Sigmoid colon (tissue), 7 donors: Measurements from ENCODE around the gene CTNNAL1. TPM values are rescaled to one million over a fixed set of nuclear protein-coding genes. Genes with fewer than 3 reads are reported as not detected.
A peak's percentile ranks its signal among the peaks of the same experiment; 100 is the strongest.

Source experiments
- DNase-seq: peaks from one replicate; pipeline ENCODE4 v3.0.0-alpha.2; 2019
- H3K27ac ChIP-seq, 4 donors: fragments of 200-600 bp; sonication (generic); one replicate each; pipeline ENCODE4 v1.5.1; 2016 to 2019; ENCODE audit warnings: mild to moderate bottlenecking in 1 of 4
- H3K27me3 ChIP-seq, 3 donors: fragments of 200-600 bp; sonication (generic); one replicate each; pipeline ENCODE4 v1.5.1; 2019; ENCODE audit warnings: mild to moderate bottlenecking in 1 of 3
- H3K36me3 ChIP-seq, 4 donors: fragments of 200-600 bp; sonication (generic); one replicate each; pipeline ENCODE4 v1.5.1; 2016 to 2019
- H3K4me1 ChIP-seq, 4 donors: fragments of 200-600 bp; sonication (generic); one replicate each; pipeline ENCODE4 v1.5.1; 2017 to 2019
- H3K4me3 ChIP-seq, 4 donors: fragments of 200-600 bp; sonication (generic); one replicate each; pipeline ENCODE4 v1.5.1; 2017 to 2019; ENCODE audit warnings: mild to moderate bottlenecking in 2 of 4, moderate library complexity in 1 of 4
- H3K9me3 ChIP-seq, 4 donors: fragments of 200-600 bp in 3 of 4; sonication (generic) in 3 of 4; one replicate each; pipeline versions ENCODE4 v1.5.1 to v1.6.1; 2013 to 2019
- EP300 ChIP-seq, 4 donors: sonication (generic); formaldehyde crosslinking; IDR thresholded peaks; one replicate each; pipeline ENCODE4 v1.6.1; 2017; ENCODE audit warnings: antibody characterized with exemption in 4 of 4
- POLR2A ChIP-seq, 2 donors: fragments of 450-650 bp; IDR thresholded peaks; one replicate each; pipeline ENCODE4 v1.6.1; 2016; ENCODE audit warnings: antibody characterized with exemption in 2 of 2, mild to moderate bottlenecking in 2 of 2, moderate library complexity in 2 of 2
- POLR2AphosphoS5 ChIP-seq, 4 donors: sonication (generic); formaldehyde crosslinking; IDR thresholded peaks; one replicate each; pipeline ENCODE4 v1.6.1; 2017; ENCODE audit warnings: antibody characterized with exemption in 4 of 4
- WGBS, 2 donors: extraction: QIAGEN DNeasy Blood & Tissue Kit; methylation state at CpG; one replicate each; pipeline ENCODE4 v1.1.7; 2013; 5-methylcytosine and 5-hydroxymethylcytosine counted together
- intact Hi-C: fragments of 100-400 bp; cut with DNase I; formaldehyde crosslinking; loops from one replicate; pipeline ENCODE4 v1.15.1; 2023
- polyA plus RNA-seq, 3 donors: library from polyadenylated mRNA; stranded (reverse); fragments of 200-250 nt; gene quantifications; one replicate each; pipeline ENCODE4 v1.2.3, GENCODE V29; 2013
- total RNA-seq, 4 donors: library from RNA; depleted of rRNA; stranded (reverse); fragments of >200 nt; gene quantifications; one replicate each; pipeline ENCODE4 v1.1.0, GENCODE V29; 2016
- TF ChIP-seq, protein P1 (sequence below), 4 experiments: fragments of 450-650 bp in 3 of 4; fragments of 200-600 bp in 1 of 4; IDR thresholded peaks; one replicate each; pipeline ENCODE4 v1.5.1; 2016 to 2019; ENCODE audit warnings: antibody characterized with exemption in 4 of 4, mild to moderate bottlenecking in 3 of 4, moderate library complexity in 2 of 4
- donor health status: healthy with polysubstance abuse.
- donor health status: Bipolar disorder and iron deficiency.
- donor health status: healthy.

The CTNNAL1 gene
- total and polyA plus RNA-seq, 7 donors, result 18.7 to 56.8 (median 36.4) TPM

DNA sequence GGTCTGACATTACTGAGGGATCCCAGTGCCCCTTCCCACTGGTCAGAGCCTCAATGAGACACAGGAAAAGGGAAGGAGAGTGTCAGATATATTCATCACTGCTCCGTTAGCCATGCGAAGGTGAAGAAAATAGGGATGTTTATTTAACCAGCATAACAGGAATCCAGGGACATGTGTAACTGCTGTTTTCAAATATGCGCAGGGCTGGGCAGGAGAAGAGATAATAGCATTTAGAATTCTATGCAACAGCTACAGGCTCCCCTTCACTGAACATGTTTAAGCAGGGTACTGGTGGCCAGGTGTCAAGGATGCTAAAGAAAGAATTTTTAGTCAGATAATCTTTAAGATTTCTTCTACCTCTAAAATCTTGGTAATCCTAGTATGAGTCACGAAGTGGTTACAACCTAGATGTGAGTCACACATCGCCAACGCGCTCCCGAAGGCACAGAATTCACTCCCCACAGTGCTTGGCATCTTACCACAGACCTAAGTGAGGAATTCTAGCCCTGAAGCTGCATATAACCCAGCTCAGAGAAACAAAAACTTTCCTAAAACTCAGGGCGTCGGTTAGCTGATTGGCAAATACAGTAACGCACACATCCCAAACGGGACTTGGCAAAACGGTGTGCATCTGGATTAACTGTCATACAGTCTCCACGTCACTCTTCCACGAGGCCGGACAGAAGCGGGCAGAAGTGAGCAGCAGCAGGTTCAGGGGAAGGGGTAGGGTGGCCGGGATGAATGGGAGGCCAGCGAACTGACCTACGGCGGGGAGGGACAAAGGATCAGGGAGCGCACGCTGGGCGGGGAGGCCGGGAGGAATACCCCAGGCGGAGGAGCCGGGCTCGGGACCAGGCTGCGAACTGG lies 1.1 kb downstream of the CTNNAL1 start:
- Histone ChIP-seq H3K4me3 (peak overlapping the region; percentile 67 to 95 (median 87)), H3K4me1 (peaks cover 0 to 45% (median 38%) of the 10 kb centered on the region in 4 donors), H3K36me3 (no peaks in the 10 kb centered on the region), H3K27me3 (no peaks in the 10 kb centered on the region), H3K27ac (peak overlapping the region; percentile 96 to 100 (median 97)), H3K9me3 (no peaks in the 10 kb centered on the region)
- TF ChIP-seq EP300 (IDR thresholded peaks at IDR 0.05), result no peak
- TF ChIP-seq POLR2AphosphoS5 (IDR thresholded peaks at IDR 0.05), result peak in 3 of 4 donors; percentile 37 to 70 (median 60)
- intact Hi-C loops, result loop anchor here (5.0 kb wide), 2 partner anchors 80 to 105 kb away; partner anchors contain the start of genes ABITRAM, ELP1 and TMEM245
- peak; percentile 85 for DNase-seq
- 2 to 8% methylated on average over 29 of the region's 29 CpGs for WGBS, 2 donors

DNA sequence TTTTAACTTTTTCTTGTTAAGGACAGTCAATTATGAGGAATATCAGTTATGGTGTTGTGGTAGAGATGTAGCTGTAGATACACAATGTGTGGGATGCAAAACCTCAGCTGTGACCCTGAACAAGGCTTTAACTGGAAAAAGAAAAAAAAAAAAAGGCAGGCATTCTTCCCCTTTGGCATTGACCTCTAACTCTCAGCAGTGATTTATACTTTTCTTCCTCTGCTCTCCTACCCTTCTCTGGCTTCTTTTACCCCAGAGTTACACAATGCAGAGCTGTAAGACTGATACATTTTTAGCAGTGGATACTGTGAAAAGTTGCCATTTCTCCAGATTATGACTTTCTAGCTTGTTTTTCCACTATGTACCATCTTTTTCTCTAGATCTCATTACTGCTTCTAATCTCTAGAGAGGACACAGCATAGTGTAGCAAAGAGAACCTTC lies 2.0 kb downstream of the CTNNAL1 start:
- no peaks in the 10 kb centered on the region for H3K27me3 ChIP-seq
- intact Hi-C loops, result loop anchor here (5.0 kb wide), 2 partner anchors 79 to 106 kb away; partner anchors contain the start of genes ABITRAM, ELP1 and TMEM245
- DNase-seq, result no peak
- no peaks in the 10 kb centered on the region for H3K36me3 ChIP-seq
- TF ChIP-seq, protein P1, sequence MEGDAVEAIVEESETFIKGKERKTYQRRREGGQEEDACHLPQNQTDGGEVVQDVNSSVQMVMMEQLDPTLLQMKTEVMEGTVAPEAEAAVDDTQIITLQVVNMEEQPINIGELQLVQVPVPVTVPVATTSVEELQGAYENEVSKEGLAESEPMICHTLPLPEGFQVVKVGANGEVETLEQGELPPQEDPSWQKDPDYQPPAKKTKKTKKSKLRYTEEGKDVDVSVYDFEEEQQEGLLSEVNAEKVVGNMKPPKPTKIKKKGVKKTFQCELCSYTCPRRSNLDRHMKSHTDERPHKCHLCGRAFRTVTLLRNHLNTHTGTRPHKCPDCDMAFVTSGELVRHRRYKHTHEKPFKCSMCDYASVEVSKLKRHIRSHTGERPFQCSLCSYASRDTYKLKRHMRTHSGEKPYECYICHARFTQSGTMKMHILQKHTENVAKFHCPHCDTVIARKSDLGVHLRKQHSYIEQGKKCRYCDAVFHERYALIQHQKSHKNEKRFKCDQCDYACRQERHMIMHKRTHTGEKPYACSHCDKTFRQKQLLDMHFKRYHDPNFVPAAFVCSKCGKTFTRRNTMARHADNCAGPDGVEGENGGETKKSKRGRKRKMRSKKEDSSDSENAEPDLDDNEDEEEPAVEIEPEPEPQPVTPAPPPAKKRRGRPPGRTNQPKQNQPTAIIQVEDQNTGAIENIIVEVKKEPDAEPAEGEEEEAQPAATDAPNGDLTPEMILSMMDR (IDR thresholded peaks at IDR 0.05), result no peak
- TF ChIP-seq POLR2AphosphoS5 (IDR thresholded peaks at IDR 0.05), result peak in 1 of 4 donors; percentile 14
- peak overlapping the region in 3 of 4 donors; percentile 67 to 95 (median 89) for H3K4me3 ChIP-seq
- peak overlapping the region; percentile 96 to 100 (median 97) for H3K27ac ChIP-seq
- H3K9me3 ChIP-seq, result no peaks in the 10 kb centered on the region
- H3K4me1 ChIP-seq, result peaks cover 0 to 45% (median 34%) of the 10 kb centered on the region in 4 donors

DNA sequence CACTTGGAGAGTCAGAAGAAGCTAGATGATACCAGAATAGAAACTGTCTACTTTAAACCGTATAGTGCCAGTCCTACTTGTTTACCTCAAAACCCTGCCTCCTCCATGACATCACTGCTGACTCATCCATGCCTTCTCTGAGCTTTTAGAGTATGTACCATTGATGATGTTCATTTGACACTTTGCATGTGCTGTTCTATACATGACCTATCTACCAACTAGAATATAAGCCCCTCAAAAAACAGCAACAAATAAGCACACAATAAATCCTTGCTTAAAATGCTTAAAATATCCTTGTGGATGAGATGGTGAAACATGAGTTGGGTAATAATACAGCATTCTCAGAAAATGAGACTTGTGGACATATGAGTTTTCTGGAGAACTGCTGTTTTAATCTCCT lies 2.6 kb downstream of the CTNNAL1 start:
- Histone ChIP-seq H3K4me3 (peak overlapping the region in 1 of 4 donors; percentile 89), H3K36me3 (no peaks in the 10 kb centered on the region), H3K27ac (peak overlapping the region; percentile 96 to 100 (median 97)), H3K27me3 (no peaks in the 10 kb centered on the region), H3K4me1 (peaks cover 0 to 45% (median 34%) of the 10 kb centered on the region in 4 donors), H3K9me3 (no peaks in the 10 kb centered on the region)
- intact Hi-C loops, result loop anchor here (5.0 kb wide), 2 partner anchors 78 to 107 kb away; partner anchors contain the start of genes ABITRAM, ELP1 and TMEM245
- WGBS, 2 donors, result 21 to 25% methylated on average over 1 of the region's 1 CpG
- DNase-seq, result no peak
- TF ChIP-seq EP300 (IDR thresholded peaks at IDR 0.05) (no peak), POLR2AphosphoS5 (IDR thresholded peaks at IDR 0.05) (peak in 2 of 4 donors; percentile 12 to 62)

DNA sequence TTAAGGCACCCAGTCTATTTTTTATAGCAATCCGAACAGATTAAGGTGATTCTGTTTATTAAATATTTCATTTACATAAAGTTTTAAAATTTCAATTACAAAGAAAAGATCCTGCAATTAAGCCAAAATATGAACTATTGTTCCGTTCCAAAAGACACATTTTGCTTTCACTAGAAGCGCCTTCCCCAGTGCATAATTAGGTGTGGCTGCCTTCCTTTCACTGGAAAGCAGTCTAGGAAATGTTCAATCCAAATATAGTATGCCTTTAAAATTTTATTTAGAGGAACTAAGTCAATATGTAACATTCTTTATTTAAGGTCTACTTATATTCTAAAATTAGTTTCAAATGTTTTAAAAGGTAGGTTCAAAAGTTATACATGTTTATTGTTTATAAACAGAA lies 7.6 kb downstream of the CTNNAL1 start:
- H3K9me3 ChIP-seq, result no peaks in the 10 kb centered on the region
- TF ChIP-seq POLR2AphosphoS5 (IDR thresholded peaks at IDR 0.05) (no peak), EP300 (IDR thresholded peaks at IDR 0.05) (no peak), POLR2A (IDR thresholded peaks at IDR 0.05) (no peak)
- no peak overlapping the region for H3K4me3 ChIP-seq
- no peaks in the 10 kb centered on the region for H3K27me3 ChIP-seq
- peaks cover 0 to 14% (median 6%) of the 10 kb centered on the region in 4 donors for H3K4me1 ChIP-seq
- DNase-seq, result no peak
- intact Hi-C loops, result no loop called here
- H3K36me3 ChIP-seq, result no peaks in the 10 kb centered on the region
- no peak overlapping the region for H3K27ac ChIP-seq
- WGBS, 2 donors, result 50 to 80% methylated on average over 3 of the region's 3 CpGs

DNA sequence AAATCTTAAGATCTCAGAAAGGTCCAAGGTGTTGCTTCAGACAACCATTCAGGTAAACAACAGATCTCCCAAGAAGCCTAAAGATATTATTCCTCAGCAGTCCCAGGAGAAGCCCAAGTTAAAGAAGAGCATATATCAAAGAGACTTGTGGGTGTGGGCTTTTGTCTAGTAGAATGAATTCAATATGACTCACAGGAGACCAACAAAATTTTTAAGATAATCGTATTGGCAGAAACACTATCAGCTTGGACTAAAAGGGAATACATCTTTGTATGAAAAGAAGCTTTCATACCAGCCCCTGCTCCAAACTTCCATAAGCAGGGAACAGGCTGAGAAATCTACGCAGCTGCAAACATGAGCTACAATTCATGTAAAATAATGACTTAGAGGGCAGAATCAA lies 10.2 kb downstream of the CTNNAL1 start:
- Histone ChIP-seq H3K27me3 (no peaks in the 10 kb centered on the region), H3K36me3 (no peaks in the 10 kb centered on the region), H3K4me3 (no peak overlapping the region), H3K9me3 (no peaks in the 10 kb centered on the region), H3K4me1 (peaks cover 0 to 3% (median 0%) of the 10 kb centered on the region in 4 donors), H3K27ac (no peak overlapping the region)
- no peak for TF ChIP-seq EP300 (IDR thresholded peaks at IDR 0.05)
- TF ChIP-seq, protein P1 (IDR thresholded peaks at IDR 0.05), result no peak
- no peak for DNase-seq
- WGBS, 2 donors, result 76 to 99% methylated on average over 2 of the region's 2 CpGs
- intact Hi-C loops, result no loop called here

DNA sequence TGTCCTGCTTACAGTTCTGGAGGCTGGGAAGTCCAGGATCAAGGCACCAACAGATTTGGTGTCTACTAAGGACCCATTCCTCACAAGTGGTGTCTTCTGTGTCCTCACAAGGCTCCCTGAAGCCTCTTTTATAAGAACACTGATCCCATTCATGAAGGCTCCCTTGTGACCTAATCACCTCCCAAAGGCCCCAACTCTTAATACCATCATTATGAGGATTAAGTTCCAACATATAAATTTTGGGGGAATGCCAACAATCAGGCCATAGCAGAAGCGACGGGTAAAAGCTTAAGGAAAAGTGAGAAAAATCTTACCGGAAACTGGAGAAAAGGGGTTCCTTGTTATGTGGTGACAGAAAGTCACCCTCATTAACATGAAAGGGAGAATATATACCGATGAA lies 11.2 kb downstream of the CTNNAL1 start:
- no peaks in the 10 kb centered on the region for H3K36me3 ChIP-seq
- H3K4me3 ChIP-seq, result no peak overlapping the region
- H3K27me3 ChIP-seq, result no peaks in the 10 kb centered on the region
- DNase-seq, result no peak
- no peaks in the 10 kb centered on the region for H3K9me3 ChIP-seq
- no peaks in the 10 kb centered on the region for H3K4me1 ChIP-seq
- TF ChIP-seq POLR2A (IDR thresholded peaks at IDR 0.05) (no peak), POLR2AphosphoS5 (IDR thresholded peaks at IDR 0.05) (no peak), EP300 (IDR thresholded peaks at IDR 0.05) (no peak)
- TF ChIP-seq, protein P1 (IDR thresholded peaks at IDR 0.05), result no peak
- intact Hi-C loops, result no loop called here
- H3K27ac ChIP-seq, result no peak overlapping the region
- 96 to 98% methylated on average over 4 of the region's 4 CpGs for WGBS, 2 donors
